Neural cell (in vitro differentiated cells): Measurements from ENCODE around the gene ZCCHC13. TPM values are rescaled to one million over a fixed set of nuclear protein-coding genes. Genes with fewer than 3 reads are reported as not detected.

ENCODE experiments used
- H2AFZ ChIP-seq: fragments of 200-600, 300-800 bp; sonication (generic), shearing (Covaris generic); 2 replicates; pipeline ENCODE4 v1.6.0; 2014; ENCODE audit warnings: low read depth, mild to moderate bottlenecking, antibody characterized with exemption, low read length, moderate library complexity
- H3F3A ChIP-seq: fragments of 200-600 bp; shearing (Covaris generic); 2 replicates; pipeline ENCODE4 v1.6.1; 2016; ENCODE audit warnings: mild to moderate bottlenecking, moderate library complexity, mixed read lengths, antibody characterized with exemption, low read length; ENCODE audit not compliant: insufficient read depth, poor library complexity, severe bottlenecking
- H3K27ac ChIP-seq: fragments of 200-600, 300-800 bp; sonication (generic), shearing (Covaris generic); 2 replicates; pipeline ENCODE4 v1.5.1; 2014; ENCODE audit warnings: mild to moderate bottlenecking, low read length, moderate library complexity
- H3K27me3 ChIP-seq: fragments of 300-800, 200-600 bp; sonication (generic), shearing (Covaris generic); 2 replicates; pipeline ENCODE4 v1.6.0; 2014; ENCODE audit warnings: mild to moderate bottlenecking, low read depth, low read length, moderate library complexity; ENCODE audit not compliant: insufficient read depth
- H3K36me3 ChIP-seq: fragments of 300-800, 200-600 bp; sonication (generic), shearing (Covaris generic); 2 replicates; pipeline ENCODE4 v1.5.1; 2014; ENCODE audit warnings: mild to moderate bottlenecking, antibody characterized with exemption, low read length, moderate library complexity; ENCODE audit not compliant: insufficient read depth
- H3K4me2 ChIP-seq: fragments of 300-800, 200-600 bp; sonication (generic), shearing (Covaris generic); 2 replicates; pipeline ENCODE4 v1.6.0; 2014; ENCODE audit warnings: mild to moderate bottlenecking, low read length
- H3K4me3 ChIP-seq: fragments of 300-800, 200-600 bp; sonication (generic), shearing (Covaris generic); 2 replicates; pipeline ENCODE4 v1.5.1; 2014; ENCODE audit warnings: mild to moderate bottlenecking, low read length, moderate library complexity
- H3K79me2 ChIP-seq: fragments of 200-600 bp; shearing (Covaris generic); replicated peaks from 2 replicates; pipeline ENCODE4 v1.6.0; 2014; ENCODE audit warnings: mild to moderate bottlenecking, low read length, moderate library complexity; ENCODE audit not compliant: insufficient read depth
- H3K9ac ChIP-seq: fragments of 300-800, 200-600 bp; sonication (generic), shearing (Covaris generic); 2 replicates; pipeline ENCODE4 v1.6.1; 2016; ENCODE audit warnings: mild to moderate bottlenecking, low read length, mixed read lengths
- H3K9me2 ChIP-seq: fragments of 200-600 bp; shearing (Covaris generic); 2 replicates; pipeline ENCODE4 v1.6.1; 2016; ENCODE audit warnings: mild to moderate bottlenecking, low read length, mixed read lengths; ENCODE audit not compliant: insufficient read depth
- H3K9me3 ChIP-seq: fragments of 200-600, 300-800 bp; sonication (generic), shearing (Covaris generic); 2 replicates; pipeline ENCODE4 v1.6.1; 2016; ENCODE audit warnings: mild to moderate bottlenecking, mixed run types, low read length, moderate library complexity, mixed read lengths
- H4K20me1 ChIP-seq: fragments of 200-600 bp; shearing (Covaris generic); 2 replicates; pipeline ENCODE4 v1.6.1; 2016; ENCODE audit warnings: mild to moderate bottlenecking, mixed run types; ENCODE audit not compliant: insufficient read depth
- EP300 ChIP-seq: fragments of 450-650 bp; conservative IDR thresholded peaks from 2 replicates; pipeline ENCODE4 v1.6.1; 2014; ENCODE audit warnings: antibody characterized with exemption, mild to moderate bottlenecking, moderate library complexity; ENCODE audit not compliant: poor library complexity, severe bottlenecking
- EZH2 ChIP-seq: fragments of 200-600, 300-800 bp; shearing (Covaris generic), sonication (generic); IDR thresholded peaks from 2 replicates; pipeline ENCODE4 v1.6.1; 2014; ENCODE audit warnings: antibody characterized with exemption, low read length, borderline replicate concordance, mild to moderate bottlenecking; ENCODE audit not compliant: insufficient read depth, poor library complexity, severe bottlenecking
- MXI1 ChIP-seq: fragments of 450-650 bp; conservative IDR thresholded peaks from 2 replicates; pipeline ENCODE4 v1.6.1; 2014; ENCODE audit warnings: antibody characterized with exemption, mild to moderate bottlenecking; ENCODE audit not compliant: poor library complexity, severe bottlenecking
- POLR2AphosphoS5 ChIP-seq: IDR thresholded peaks from 2 replicates; pipeline ENCODE4 v1.6.1; 2012
- RAD21 ChIP-seq: fragments of 450-650 bp; conservative IDR thresholded peaks from 2 replicates; pipeline ENCODE4 v1.6.1; 2014; ENCODE audit warnings: antibody characterized with exemption, mild to moderate bottlenecking, moderate library complexity
- SMC3 ChIP-seq: fragments of 450-650 bp; conservative IDR thresholded peaks from 2 replicates; pipeline ENCODE4 v1.6.1; 2014; ENCODE audit warnings: antibody characterized with exemption, mild to moderate bottlenecking, moderate library complexity; ENCODE audit not compliant: poor library complexity
- TAF1 ChIP-seq: IDR thresholded peaks from 2 replicates; pipeline ENCODE4 v1.6.1; 2012; ENCODE audit warnings: low read depth
- polyA plus RNA-seq: library from polyadenylated mRNA; depleted of rRNA; stranded (reverse); fragments of >200 nt; gene quantifications from 2 replicates; pipeline ENCODE4 v1.2.3, GENCODE V29; 2014
- TF ChIP-seq, protein P1 (sequence below): fragments of 450-650 bp; IDR thresholded peaks from 2 replicates; pipeline ENCODE4 v1.5.1; 2014; ENCODE audit warnings: antibody characterized with exemption, mild to moderate bottlenecking, moderate library complexity; ENCODE audit not compliant: poor library complexity, severe bottlenecking
- TF ChIP-seq, protein P2 (sequence below): IDR thresholded peaks from 2 replicates; pipeline ENCODE4 v1.6.1; 2012; ENCODE audit warnings: borderline replicate concordance

ZCCHC13 gene
- polyA plus RNA-seq, 1 donor from 2014 or later, result not detected

DNA sequence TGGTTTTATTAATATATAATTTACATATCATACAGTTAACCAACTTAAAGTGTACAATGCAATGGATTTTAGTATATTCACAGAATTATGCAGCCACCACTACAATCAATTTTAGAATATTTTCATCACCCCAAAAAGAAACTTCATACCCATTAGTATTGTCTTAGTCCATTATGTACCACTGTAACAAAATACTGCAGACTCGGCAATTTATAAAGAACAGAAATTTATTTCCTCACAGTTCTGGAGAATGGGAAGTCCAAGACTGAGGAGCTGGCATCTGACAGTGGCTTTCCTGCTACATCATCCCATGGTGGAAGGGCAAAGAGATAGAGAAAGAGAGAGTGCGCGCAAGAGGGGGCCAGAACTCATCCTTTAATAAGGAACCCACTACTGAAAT lies 8.9 kb upstream of the ZCCHC13 start:
- Histone ChIP-seq H2AFZ (no peak overlapping the region), H3K9me3 (no peaks in the 10 kb centered on the region), H3K27me3 (no peaks in the 10 kb centered on the region), H3K79me2 (peaks cover 17% of the 10 kb centered on the region), H3K9ac (no peak overlapping the region), H3K4me2 (no peak overlapping the region), H3K9me2 (no peaks in the 10 kb centered on the region), H3K4me3 (no peak overlapping the region), H3F3A (no peaks in the 10 kb centered on the region), H3K36me3 (no peaks in the 10 kb centered on the region), H4K20me1 (no peaks in the 10 kb centered on the region), H3K27ac (no peak overlapping the region)
- TF ChIP-seq, protein P1, sequence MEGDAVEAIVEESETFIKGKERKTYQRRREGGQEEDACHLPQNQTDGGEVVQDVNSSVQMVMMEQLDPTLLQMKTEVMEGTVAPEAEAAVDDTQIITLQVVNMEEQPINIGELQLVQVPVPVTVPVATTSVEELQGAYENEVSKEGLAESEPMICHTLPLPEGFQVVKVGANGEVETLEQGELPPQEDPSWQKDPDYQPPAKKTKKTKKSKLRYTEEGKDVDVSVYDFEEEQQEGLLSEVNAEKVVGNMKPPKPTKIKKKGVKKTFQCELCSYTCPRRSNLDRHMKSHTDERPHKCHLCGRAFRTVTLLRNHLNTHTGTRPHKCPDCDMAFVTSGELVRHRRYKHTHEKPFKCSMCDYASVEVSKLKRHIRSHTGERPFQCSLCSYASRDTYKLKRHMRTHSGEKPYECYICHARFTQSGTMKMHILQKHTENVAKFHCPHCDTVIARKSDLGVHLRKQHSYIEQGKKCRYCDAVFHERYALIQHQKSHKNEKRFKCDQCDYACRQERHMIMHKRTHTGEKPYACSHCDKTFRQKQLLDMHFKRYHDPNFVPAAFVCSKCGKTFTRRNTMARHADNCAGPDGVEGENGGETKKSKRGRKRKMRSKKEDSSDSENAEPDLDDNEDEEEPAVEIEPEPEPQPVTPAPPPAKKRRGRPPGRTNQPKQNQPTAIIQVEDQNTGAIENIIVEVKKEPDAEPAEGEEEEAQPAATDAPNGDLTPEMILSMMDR, result no peak
- TF ChIP-seq POLR2AphosphoS5, result no peak

DNA sequence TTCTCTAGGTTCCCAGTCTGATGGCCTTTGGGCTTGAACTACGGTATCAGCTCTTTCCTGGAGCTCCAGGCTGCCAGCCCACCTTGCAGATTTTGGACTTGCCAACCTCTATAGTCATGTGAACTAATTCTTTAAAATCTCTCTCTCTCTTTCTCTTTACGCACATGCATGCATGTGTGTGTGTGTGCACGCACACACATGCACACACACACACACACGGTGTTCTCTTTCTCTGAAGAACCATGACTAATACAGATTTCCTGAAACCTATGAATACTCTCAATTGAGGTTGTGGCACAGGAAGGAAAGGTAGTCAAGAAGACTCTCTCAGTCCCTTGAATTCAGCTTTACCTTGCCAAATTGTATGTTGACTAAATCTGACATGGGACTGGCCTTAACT lies 6.2 kb upstream of the ZCCHC13 start:
- Histone ChIP-seq H3K79me2 (no peaks in the 10 kb centered on the region), H4K20me1 (no peaks in the 10 kb centered on the region), H2AFZ (no peak overlapping the region), H3K9me2 (no peaks in the 10 kb centered on the region), H3F3A (no peaks in the 10 kb centered on the region), H3K36me3 (no peaks in the 10 kb centered on the region), H3K4me2 (no peak overlapping the region), H3K9me3 (no peaks in the 10 kb centered on the region), H3K9ac (no peak overlapping the region), H3K27ac (no peak overlapping the region), H3K27me3 (no peaks in the 10 kb centered on the region), H3K4me3 (no peak overlapping the region)
- TF ChIP-seq EZH2, result no peak
- TF ChIP-seq MXI1, result no peak
- TF ChIP-seq POLR2AphosphoS5, result no peak

DNA sequence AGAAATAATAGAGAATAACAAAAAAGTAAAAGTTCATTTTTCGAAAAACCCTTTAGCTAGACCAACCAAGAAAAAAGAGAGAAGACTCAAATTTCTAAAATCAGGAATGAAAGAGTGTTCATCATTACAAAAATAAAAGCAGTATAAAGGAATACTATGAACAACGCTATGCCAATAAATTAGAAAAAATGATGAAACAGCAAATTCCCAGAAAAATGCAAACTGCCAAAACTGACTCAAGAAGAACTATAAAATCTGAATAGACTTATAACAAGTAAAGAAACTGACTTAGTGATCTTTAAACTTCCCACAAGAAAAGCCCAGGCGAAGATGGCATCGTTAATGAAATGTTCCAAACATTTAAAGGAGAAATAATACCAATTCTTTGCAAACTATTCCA lies 3.1 kb upstream of the ZCCHC13 start:
- Histone ChIP-seq H3K79me2 (no peaks in the 10 kb centered on the region), H3K27ac (no peak overlapping the region), H2AFZ (no peak overlapping the region), H3F3A (no peaks in the 10 kb centered on the region), H3K27me3 (no peaks in the 10 kb centered on the region), H3K4me3 (no peak overlapping the region), H3K4me2 (no peak overlapping the region), H3K9me3 (no peaks in the 10 kb centered on the region), H4K20me1 (no peaks in the 10 kb centered on the region), H3K9ac (no peak overlapping the region), H3K9me2 (no peaks in the 10 kb centered on the region), H3K36me3 (no peaks in the 10 kb centered on the region)
- TF ChIP-seq POLR2AphosphoS5 (no peak), MXI1 (no peak), RAD21 (no peak), EP300 (no peak), TAF1 (no peak), SMC3 (no peak), EZH2 (no peak)
- TF ChIP-seq, protein P2, sequence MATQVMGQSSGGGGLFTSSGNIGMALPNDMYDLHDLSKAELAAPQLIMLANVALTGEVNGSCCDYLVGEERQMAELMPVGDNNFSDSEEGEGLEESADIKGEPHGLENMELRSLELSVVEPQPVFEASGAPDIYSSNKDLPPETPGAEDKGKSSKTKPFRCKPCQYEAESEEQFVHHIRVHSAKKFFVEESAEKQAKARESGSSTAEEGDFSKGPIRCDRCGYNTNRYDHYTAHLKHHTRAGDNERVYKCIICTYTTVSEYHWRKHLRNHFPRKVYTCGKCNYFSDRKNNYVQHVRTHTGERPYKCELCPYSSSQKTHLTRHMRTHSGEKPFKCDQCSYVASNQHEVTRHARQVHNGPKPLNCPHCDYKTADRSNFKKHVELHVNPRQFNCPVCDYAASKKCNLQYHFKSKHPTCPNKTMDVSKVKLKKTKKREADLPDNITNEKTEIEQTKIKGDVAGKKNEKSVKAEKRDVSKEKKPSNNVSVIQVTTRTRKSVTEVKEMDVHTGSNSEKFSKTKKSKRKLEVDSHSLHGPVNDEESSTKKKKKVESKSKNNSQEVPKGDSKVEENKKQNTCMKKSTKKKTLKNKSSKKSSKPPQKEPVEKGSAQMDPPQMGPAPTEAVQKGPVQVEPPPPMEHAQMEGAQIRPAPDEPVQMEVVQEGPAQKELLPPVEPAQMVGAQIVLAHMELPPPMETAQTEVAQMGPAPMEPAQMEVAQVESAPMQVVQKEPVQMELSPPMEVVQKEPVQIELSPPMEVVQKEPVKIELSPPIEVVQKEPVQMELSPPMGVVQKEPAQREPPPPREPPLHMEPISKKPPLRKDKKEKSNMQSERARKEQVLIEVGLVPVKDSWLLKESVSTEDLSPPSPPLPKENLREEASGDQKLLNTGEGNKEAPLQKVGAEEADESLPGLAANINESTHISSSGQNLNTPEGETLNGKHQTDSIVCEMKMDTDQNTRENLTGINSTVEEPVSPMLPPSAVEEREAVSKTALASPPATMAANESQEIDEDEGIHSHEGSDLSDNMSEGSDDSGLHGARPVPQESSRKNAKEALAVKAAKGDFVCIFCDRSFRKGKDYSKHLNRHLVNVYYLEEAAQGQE, result no peak
- TF ChIP-seq, protein P1, result no peak
